ENCODE data around the gene RRP15.

The RRP15 gene

DNA sequence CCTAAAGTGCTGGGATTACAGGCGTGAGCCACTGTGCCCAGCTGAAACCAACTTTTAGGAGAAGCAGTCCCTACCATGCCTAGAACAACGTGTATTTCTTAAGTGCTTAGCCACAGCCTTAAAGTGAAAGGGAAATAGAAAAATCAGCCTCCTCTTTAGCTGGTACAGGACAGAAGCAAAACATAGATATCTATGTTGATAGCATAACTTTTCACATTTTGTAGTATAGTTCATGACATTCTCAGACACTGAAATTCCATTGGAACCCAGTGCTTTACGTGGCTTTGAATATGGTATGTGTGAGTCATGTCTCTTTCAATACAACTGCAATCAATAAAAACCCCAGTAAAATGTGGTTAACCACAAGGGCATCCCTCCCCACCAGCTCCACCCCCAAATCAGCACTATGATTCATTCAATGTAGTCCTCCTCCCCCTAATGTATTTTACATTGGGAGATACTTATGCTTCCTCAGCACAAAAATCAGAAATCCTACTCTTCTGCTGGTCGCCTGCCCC is 92.1 kb downstream of the RRP15 start:
- Histone ChIP-seq H4K20me1 (ENCODE audit: insufficient read depth) (no peaks in the 10 kb centered on the region), H3K4me3 (IDR thresholded peaks at IDR 0.05; ENCODE audit: insufficient read depth, low read depth, low read length) (peak overlapping the region; percentile 71), H3K36me3 (ENCODE audit: insufficient read depth) (no peaks in the 10 kb centered on the region), H2AFZ (ENCODE audit: low read depth) (peak overlapping the region; percentile 10; the same call in 1 of the 2 replicates), H3K27me3 (ENCODE audit: insufficient read depth, low read depth) (no peaks in the 10 kb centered on the region), H3K9ac (peak overlapping the region; percentile 27; the same call in 1 of the 2 replicates), H3K27ac (peak overlapping the region; percentile 64), H3K4me2 (peak overlapping the region; percentile 91), H3K79me2 (ENCODE audit: insufficient read depth, low read depth) (no peaks in the 10 kb centered on the region), H3K4me1 (ENCODE audit: low read depth, poor library complexity, severe bottlenecking) (peaks cover 77% of the 10 kb centered on the region)
- TF ChIP-seq, protein P1, sequence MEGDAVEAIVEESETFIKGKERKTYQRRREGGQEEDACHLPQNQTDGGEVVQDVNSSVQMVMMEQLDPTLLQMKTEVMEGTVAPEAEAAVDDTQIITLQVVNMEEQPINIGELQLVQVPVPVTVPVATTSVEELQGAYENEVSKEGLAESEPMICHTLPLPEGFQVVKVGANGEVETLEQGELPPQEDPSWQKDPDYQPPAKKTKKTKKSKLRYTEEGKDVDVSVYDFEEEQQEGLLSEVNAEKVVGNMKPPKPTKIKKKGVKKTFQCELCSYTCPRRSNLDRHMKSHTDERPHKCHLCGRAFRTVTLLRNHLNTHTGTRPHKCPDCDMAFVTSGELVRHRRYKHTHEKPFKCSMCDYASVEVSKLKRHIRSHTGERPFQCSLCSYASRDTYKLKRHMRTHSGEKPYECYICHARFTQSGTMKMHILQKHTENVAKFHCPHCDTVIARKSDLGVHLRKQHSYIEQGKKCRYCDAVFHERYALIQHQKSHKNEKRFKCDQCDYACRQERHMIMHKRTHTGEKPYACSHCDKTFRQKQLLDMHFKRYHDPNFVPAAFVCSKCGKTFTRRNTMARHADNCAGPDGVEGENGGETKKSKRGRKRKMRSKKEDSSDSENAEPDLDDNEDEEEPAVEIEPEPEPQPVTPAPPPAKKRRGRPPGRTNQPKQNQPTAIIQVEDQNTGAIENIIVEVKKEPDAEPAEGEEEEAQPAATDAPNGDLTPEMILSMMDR (conservative IDR thresholded peaks at IDR 0.05; ENCODE audit: low read depth, low read length) = no peak

DNA sequence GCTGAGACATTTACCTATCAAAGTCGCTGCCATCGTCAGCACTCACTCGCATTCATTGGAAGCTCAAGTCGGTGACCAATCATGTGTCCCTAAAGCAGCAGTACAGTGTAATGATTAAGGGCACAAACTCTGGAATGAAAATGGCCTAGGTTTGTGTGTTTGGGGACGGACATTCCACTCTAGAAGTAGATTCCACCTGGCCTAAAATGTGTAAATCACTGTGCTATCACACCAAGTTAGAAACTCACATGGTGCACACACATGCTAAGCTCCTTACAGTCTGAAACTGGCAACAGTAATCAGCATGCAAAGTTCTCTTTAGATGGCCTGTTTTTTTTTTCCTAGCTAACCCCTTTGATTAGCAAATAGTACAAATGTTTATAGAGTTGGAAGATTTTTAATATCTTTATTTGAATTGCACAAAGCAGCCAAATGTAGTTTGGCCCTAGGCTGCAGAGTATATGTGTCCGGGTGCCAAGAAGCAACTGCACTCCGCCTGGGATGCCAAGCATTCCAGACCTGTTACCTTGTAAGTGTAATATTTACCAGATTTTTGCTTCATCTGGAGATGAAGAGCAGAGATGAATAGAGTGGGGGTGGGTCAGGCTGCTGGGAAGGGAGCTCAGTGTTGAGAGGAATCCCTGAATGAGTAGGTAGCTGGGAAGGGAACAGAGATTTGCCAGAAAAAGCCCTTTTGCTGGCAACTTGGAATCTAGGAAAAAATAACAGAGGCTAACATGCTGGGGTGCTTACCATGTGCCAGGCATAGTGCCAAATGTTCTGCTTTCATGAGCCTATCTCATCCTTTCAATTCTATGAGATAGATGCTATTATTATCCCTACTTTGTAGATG is 95.3 kb downstream of the RRP15 start:
- Histone ChIP-seq H3K4me1 (ENCODE audit: low read depth, poor library complexity, severe bottlenecking) (peaks cover 83% of the 10 kb centered on the region), H3K27me3 (ENCODE audit: insufficient read depth, low read depth) (no peaks in the 10 kb centered on the region), H3K27ac (no peak overlapping the region), H3K9ac (no peak overlapping the region), H3K36me3 (ENCODE audit: insufficient read depth) (no peaks in the 10 kb centered on the region), H2AFZ (ENCODE audit: low read depth) (no peak overlapping the region), H4K20me1 (ENCODE audit: insufficient read depth) (no peaks in the 10 kb centered on the region), H3K4me2 (no peak overlapping the region; the same call in 1 of the 2 replicates), H3K4me3 (IDR thresholded peaks at IDR 0.05; ENCODE audit: insufficient read depth, low read depth, low read length) (no peak overlapping the region), H3K79me2 (ENCODE audit: insufficient read depth, low read depth) (no peaks in the 10 kb centered on the region)
- TF ChIP-seq, protein P1 (conservative IDR thresholded peaks at IDR 0.05; ENCODE audit: low read depth, low read length) = no peak

GRCh38 chr1:218382261-218382660 is 97.2 kb downstream of the RRP15 start:
- TF ChIP-seq, protein P1 (conservative IDR thresholded peaks at IDR 0.05; ENCODE audit: low read depth, low read length) = no peak
- no peak overlapping the region for H3K9ac ChIP-seq
- no peaks in the 10 kb centered on the region for H3K79me2 ChIP-seq (ENCODE audit: insufficient read depth, low read depth)
- no peak overlapping the region for H2AFZ ChIP-seq (ENCODE audit: low read depth)
- no peak overlapping the region for H3K27ac ChIP-seq
- no peak overlapping the region for H3K4me3 ChIP-seq (IDR thresholded peaks at IDR 0.05; ENCODE audit: insufficient read depth, low read depth, low read length)
- H4K20me1 ChIP-seq (ENCODE audit: insufficient read depth) = no peaks in the 10 kb centered on the region
- no peak overlapping the region for H3K4me2 ChIP-seq
- H3K4me1 ChIP-seq (ENCODE audit: low read depth, poor library complexity, severe bottlenecking) = peaks cover 75% of the 10 kb centered on the region
- H3K36me3 ChIP-seq (ENCODE audit: insufficient read depth) = no peaks in the 10 kb centered on the region
- H3K27me3 ChIP-seq (ENCODE audit: insufficient read depth, low read depth) = no peaks in the 10 kb centered on the region

GRCh38 chr1:218383051-218383450 is 98.0 kb downstream of the RRP15 start:
- H2AFZ ChIP-seq (ENCODE audit: low read depth) = no peak overlapping the region
- peak overlapping the region; percentile 66; the same call in 1 of the 2 replicates for H3K27ac ChIP-seq
- H3K4me3 ChIP-seq (IDR thresholded peaks at IDR 0.05; ENCODE audit: insufficient read depth, low read depth, low read length) = no peak overlapping the region
- H3K4me2 ChIP-seq = peak overlapping the region; percentile 67
- peaks cover 68% of the 10 kb centered on the region for H3K4me1 ChIP-seq (ENCODE audit: low read depth, poor library complexity, severe bottlenecking)
- H3K36me3 ChIP-seq (ENCODE audit: insufficient read depth) = no peaks in the 10 kb centered on the region
- TF ChIP-seq, protein P1 (conservative IDR thresholded peaks at IDR 0.05; ENCODE audit: low read depth, low read length) = no peak
- H3K27me3 ChIP-seq (ENCODE audit: insufficient read depth, low read depth) = no peaks in the 10 kb centered on the region
- H4K20me1 ChIP-seq (ENCODE audit: insufficient read depth) = no peaks in the 10 kb centered on the region
- H3K79me2 ChIP-seq (ENCODE audit: insufficient read depth, low read depth) = no peaks in the 10 kb centered on the region
- no peak overlapping the region; the same call in 1 of the 2 replicates for H3K9ac ChIP-seq
